PC-9 (cell line): ENCODE measurements around the gene B4GALNT1.

ENCODE experiments used
- EZH2 ChIP-seq: fragments of 200-600 bp; sonication (generic); IDR thresholded peaks from 2 replicates; pipeline ENCODE4 v1.8.0; 2017; ENCODE audit warnings: antibody characterized with exemption, low read depth
- TF ChIP-seq, protein P1 (sequence below): fragments of 200-600 bp; sonication (generic); conservative IDR thresholded peaks from 2 replicates; pipeline ENCODE4 v1.6.1; 2017; ENCODE audit warnings: mixed run types, antibody characterized with exemption, mild to moderate bottlenecking, moderate library complexity

DNA sequence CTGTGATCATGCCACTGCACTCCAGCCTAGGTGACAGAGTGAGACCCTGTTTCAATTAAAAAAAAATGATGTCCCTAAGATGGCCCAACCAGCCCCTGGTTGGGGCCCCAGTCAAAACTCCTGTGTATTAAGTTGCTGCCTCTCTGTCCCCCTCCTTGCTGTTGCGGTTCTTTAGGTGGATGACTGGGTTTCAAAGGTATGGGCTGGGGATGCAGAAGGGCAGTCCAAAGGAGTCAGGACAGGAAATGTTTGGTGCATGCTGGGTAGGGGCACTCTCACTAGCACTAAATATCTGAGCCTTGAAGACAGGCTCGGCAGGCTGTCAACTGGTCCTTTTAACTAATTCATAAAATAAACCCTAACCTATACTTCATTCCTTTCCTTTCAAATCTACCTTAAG, 54.0 kb downstream of the B4GALNT1 start:
- TF ChIP-seq EZH2: no peak
- TF ChIP-seq, protein P1, sequence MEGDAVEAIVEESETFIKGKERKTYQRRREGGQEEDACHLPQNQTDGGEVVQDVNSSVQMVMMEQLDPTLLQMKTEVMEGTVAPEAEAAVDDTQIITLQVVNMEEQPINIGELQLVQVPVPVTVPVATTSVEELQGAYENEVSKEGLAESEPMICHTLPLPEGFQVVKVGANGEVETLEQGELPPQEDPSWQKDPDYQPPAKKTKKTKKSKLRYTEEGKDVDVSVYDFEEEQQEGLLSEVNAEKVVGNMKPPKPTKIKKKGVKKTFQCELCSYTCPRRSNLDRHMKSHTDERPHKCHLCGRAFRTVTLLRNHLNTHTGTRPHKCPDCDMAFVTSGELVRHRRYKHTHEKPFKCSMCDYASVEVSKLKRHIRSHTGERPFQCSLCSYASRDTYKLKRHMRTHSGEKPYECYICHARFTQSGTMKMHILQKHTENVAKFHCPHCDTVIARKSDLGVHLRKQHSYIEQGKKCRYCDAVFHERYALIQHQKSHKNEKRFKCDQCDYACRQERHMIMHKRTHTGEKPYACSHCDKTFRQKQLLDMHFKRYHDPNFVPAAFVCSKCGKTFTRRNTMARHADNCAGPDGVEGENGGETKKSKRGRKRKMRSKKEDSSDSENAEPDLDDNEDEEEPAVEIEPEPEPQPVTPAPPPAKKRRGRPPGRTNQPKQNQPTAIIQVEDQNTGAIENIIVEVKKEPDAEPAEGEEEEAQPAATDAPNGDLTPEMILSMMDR: no peak
